Breast epithelium (tissue), 3 donors: ENCODE measurements around the gene TBC1D8.

ENCODE experiments used
- POLR2A ChIP-seq: fragments of 450-650 bp; IDR thresholded peaks from one replicate; pipeline ENCODE4 v1.6.1; 2016; ENCODE audit warnings: antibody characterized with exemption, mild to moderate bottlenecking, moderate library complexity
- POLR2AphosphoS5 ChIP-seq, 3 donors: sonication (generic); formaldehyde crosslinking; IDR thresholded peaks; one replicate each; pipeline ENCODE4 v1.6.1; 2017; ENCODE audit warnings: antibody characterized with exemption in 3 of 3
- TF ChIP-seq, protein P1 (sequence below), 3 donors: fragments of 450-650 bp; IDR thresholded peaks; one replicate each; pipeline ENCODE4 v1.5.1; 2016 to 2017; ENCODE audit warnings: antibody characterized with exemption in 3 of 3, mild to moderate bottlenecking in 3 of 3, moderate library complexity in 3 of 3

GRCh38 chr2:101076581-101076980 is 74.6 kb downstream of the TBC1D8 start:
- TF ChIP-seq, protein P1, sequence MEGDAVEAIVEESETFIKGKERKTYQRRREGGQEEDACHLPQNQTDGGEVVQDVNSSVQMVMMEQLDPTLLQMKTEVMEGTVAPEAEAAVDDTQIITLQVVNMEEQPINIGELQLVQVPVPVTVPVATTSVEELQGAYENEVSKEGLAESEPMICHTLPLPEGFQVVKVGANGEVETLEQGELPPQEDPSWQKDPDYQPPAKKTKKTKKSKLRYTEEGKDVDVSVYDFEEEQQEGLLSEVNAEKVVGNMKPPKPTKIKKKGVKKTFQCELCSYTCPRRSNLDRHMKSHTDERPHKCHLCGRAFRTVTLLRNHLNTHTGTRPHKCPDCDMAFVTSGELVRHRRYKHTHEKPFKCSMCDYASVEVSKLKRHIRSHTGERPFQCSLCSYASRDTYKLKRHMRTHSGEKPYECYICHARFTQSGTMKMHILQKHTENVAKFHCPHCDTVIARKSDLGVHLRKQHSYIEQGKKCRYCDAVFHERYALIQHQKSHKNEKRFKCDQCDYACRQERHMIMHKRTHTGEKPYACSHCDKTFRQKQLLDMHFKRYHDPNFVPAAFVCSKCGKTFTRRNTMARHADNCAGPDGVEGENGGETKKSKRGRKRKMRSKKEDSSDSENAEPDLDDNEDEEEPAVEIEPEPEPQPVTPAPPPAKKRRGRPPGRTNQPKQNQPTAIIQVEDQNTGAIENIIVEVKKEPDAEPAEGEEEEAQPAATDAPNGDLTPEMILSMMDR (IDR thresholded peaks at IDR 0.05) = no peak
- TF ChIP-seq POLR2A (no peak), POLR2AphosphoS5 (IDR thresholded peaks at IDR 0.05) (no peak)
